GM18520 (cell line): Measurements from ENCODE around the gene KRT77.
"Not testable (repeated sequence)": the region's sequence is repeated elsewhere in the genome, so short reads cannot be mapped to it uniquely, and the experiment has no call there.

Experiments used
- ATAC-seq: cut with Tn5 transposase; IDR thresholded peaks from one replicate; pipeline ENCODE4 v1.9.1; 2021; ENCODE audit not compliant: unreplicated experiment

The KRT77 gene

DNA sequence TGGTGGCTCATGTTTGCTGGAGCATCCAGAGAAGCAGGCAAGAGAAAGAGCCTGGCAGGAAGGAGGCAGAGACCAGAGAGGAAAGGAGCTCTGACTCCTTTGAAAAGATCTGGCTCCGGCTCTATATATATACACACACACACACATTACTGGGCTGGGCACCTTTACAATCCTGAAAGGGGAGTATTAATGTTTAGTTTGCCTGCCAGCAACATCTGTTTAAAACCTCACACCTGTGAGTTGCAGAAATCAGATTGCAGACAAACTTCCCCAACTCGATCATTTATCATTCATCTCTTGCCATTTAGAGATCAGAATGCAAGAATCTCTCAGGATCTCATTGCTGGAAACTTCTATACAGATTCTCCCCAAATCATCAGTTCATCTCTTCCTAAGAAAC is at the start of gene KRT77:
Gene KRT77, minus strand, starts transcription at position 101 of the 400 bp plus-strand sequence. Its CDS starts 90 bp downstream, at position 11.
- no peak for ATAC-seq

DNA sequence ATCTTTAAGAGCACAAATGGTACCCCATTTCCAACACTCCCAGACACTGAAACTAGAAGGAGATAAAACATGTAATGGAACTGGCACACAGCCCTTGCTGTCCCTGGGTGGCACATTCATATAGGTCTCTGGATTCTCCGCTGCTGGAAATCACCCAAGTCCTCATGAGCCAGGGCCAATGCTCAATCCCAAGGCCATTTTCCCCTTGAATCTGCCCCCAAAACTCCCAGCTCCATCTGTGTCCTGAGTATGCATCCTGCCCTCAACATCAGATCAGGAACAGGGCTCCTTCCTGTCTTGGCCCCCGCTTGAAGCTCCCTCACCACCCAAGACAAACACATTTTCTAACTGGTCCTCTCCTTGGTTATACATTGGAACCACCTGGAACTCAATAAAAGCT is 49.2 kb upstream of the KRT77 start:
- ATAC-seq = no peak

DNA sequence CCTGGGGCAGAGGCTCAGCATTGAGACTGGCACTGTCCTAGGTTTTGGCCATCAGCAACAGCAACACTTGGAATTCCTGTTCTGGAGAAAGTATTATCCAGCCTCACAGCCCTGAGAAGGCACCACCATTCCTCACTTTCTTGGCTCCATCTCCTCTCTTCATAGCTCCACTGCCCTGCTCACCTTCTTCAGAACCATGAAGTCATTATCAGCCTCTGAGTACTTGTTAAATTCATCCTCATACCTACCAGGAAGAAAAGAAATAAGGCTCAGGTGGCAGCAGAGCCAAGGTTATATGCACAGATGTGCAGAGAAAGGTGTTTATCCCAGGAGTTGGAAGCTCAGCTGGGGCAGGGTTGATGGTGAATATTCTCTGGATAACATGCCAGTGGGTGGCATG is 48.5 kb upstream of the KRT77 start:
- ATAC-seq = no peak

DNA sequence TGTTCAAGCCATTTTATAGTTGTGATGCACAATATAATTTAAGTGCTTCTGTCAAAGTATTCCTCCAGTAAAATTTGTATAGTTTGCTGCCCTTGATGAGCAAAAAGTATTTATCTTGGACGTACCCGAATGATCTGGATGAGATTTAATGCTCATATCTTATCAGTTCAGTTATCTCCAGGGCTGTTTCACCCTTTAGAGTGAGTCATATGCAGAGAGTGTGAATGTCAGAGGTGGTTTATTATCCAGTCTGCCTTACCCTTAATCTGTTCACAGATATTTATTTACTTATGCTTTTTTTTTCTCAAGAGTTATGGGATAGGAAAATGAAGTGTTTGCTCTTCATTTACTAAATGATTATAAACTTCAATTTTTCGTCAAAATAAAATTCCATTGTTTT is 47.2 kb upstream of the KRT77 start:
- not testable (repeated sequence) for ATAC-seq

DNA sequence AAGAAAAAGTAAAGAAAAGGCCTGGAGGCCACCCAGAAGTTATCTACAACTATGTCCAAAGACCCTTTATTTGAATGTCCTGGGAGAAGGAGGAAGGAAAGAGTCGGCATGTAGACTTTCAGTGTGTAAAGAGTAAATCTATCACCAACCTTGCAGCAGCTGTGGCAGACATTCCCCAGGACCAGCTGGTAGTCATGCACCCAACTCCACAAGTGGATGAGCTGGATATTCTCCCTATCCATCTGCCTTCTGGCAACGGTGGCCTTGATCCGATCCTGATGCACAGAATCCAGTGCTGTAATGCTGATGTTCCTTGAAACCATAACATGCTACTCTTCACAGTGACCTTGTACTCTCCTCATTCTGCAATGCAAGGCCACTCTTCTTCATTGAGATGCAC is 46.5 kb upstream of the KRT77 start:
- no peak for ATAC-seq

DNA sequence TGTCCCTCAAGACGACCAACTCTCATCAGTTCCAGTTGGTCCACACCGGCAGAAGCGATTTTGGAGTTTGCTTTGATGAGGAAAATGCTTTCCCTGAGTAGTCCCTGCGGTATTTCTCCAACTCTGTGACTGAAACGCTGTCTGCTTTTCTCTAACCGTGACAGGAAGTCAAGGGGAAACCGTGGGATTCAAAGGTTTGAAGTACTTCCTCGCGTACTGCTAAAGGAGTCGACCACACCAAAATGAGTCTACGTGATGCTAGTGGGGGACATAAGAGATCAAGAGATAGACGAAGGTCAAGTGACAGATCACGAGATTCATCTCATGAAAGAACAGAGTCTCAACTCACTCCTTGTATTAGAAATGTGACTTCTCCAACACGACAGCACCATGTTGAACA is 45.3 kb upstream of the KRT77 start:
- no peak for ATAC-seq

DNA sequence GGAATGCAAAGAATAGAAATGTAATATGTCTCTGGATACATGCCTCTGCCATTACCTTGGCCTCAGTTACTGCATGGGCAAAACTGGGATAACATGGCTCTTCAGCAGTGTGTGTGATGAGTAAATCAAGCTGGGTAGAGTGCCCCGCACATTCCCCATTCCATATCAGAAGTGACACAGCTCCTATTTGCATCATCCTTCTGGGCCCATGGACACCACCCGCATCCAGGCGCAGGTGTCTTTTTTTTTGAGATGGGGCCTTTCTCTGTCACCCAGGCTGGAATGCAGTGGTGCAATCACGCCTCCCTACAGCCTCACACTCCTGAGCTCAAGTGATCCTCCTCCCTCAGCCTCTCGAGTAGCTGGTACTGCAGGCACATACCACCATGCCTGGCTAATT is 42.2 kb upstream of the KRT77 start:
- no peak for ATAC-seq

DNA sequence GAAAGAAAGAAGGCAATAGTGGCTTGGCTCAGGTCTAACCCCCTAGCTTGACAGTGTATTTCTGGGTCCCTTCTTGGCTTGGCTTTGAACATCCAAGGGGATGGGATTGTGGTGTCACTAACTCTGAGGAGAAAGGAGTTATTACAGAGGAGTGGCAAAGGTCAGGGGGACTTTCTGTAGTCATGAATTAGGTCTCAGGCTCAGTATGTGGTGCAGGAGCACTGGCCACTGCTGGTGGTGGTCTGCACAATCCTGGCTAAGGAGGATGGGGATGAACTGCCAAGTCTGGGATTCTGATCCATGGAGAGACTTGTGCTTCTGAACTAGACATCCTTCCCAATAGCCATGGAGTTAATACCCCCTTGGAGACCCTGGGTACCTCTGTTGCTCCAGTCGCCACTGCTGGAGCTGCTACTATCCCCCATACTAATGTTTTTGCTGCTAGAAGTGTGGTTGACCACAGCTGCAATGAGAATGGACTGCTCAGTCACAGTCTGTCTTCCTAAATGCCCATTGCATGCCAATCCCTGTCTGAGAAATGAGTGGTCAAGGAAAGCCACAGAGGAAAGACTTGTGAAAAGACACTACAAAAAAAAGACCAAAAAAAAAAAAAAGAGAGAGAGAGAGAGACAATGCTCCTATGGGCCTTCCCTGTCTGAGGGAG is 41.3 kb upstream of the KRT77 start:
- ATAC-seq = no peak

DNA sequence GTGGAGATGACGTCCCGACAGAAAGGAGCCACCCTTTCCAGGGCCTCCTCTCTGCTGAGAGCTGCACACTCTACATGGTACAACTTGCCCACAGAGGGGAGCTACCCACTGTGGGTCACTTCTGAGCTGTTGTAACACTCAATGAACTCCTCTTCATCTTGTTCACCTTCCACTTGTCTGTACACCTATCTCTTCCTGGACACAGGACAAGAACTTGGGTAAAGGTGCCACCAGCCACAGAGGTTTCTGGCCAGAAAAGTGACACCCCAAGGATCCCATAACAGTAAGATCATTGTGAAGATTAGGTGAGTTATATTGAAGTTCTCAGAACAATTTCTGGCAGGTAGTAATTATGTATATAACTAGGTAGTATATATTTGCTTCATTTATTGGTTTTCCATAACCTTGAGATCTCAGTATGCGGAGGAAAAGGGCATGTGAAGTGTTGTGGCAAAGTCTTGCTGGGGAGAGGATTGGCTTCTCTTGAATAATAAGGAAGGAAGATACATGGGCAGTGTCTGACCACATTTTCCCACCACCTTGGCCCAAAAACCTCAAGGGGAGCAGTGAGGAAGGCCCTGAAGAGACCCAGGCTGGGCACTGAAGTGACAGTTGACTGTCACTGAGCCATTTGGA is 39.6 kb upstream of the KRT77 start:
- no peak for ATAC-seq

DNA sequence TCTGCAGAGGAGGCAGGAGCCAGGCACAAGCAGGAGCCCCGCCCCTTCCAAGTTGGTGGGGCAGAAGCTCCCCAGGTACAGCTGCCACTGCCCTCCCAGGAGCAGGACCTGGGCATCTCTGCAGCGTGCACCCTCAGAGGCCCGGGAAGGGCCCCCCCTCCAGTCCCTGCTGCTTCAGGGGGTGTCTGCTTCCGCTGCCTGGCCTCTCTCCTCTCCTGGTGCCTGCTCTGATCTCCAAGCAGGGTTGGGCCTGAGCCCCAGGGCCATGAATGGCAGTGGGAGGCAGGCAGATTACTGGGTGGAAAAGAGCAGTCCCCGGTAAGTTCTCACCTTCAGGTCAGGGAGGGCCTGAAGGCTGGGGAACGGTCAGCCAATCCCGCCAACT is 38.9 kb upstream of the KRT77 start:
- no peak for ATAC-seq

DNA sequence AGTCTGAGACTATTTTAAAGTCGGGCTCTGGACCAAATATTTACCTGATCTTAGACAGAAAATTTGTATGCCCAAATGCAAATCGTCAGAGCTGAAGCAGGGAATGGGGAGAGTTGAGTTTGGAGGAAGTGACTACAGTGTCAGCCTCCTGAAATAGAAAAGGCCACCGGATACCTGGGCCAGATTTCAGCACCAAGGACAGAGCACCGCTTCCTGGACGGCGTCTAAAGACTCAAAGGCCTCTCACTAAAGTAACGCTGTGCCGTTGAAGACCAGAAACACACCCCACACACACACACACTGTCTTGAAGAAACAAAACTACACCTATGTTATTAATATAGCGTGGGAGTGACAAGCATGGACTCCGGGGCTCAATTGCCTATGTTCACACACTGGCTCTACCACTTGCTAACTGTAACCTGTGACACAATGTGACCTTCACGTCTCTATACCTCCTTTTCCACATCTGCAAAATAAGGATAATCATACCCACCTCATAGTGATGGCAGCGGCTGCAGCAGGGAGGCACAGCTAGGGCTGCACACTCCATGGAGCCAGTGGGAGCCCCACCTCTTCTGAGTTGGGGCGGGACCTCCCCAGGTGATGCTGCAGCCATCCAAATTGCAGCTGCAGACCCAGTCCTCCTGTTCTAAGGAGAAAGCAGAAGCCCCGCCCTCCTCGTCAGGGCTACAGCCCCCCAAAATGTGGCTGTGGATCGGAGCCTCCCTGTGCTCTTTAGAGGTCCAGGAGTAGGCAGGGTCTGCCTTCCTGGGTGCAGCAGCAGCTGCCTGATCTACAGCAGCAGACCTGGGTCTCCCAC is 38.3 kb upstream of the KRT77 start:
- ATAC-seq = no peak

DNA sequence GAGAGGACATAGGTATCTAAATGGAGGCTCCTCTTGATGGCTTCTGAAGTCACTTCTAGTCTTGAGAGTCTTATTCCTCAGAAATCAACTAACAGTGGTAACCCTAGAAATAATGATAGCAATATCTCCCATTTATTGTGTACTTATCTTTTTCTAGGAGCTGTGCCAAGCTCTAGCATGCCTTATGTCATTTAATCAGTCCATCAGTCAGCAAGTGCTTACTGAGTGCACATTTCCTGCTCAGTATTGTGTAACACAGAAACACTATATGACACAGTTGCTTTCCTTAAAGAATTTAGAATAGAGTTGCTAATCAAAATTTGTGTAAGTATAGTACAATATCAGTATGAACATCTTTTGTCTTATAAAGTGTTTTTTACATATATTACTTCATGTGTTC is 37.3 kb upstream of the KRT77 start:
- ATAC-seq = no peak

DNA sequence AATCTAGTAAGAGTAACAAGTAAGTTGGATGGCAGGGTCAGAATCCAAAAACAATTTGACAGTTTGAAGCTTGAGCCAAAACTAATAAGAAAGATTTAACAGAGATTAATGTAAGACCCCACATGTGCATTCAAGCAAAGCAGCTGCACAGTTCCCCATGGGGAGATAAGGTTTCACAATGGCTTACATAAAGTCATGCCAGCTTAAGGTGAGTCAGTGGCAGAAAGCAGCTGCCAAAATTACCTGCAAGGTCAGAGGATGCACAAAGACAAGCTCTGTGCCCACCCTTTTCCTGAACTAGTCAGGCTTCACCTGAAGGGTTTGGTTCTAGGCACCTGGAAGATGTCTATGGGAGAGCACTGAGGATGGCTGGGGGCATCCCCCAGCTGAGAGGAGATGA is 36.6 kb upstream of the KRT77 start:
- no peak for ATAC-seq

DNA sequence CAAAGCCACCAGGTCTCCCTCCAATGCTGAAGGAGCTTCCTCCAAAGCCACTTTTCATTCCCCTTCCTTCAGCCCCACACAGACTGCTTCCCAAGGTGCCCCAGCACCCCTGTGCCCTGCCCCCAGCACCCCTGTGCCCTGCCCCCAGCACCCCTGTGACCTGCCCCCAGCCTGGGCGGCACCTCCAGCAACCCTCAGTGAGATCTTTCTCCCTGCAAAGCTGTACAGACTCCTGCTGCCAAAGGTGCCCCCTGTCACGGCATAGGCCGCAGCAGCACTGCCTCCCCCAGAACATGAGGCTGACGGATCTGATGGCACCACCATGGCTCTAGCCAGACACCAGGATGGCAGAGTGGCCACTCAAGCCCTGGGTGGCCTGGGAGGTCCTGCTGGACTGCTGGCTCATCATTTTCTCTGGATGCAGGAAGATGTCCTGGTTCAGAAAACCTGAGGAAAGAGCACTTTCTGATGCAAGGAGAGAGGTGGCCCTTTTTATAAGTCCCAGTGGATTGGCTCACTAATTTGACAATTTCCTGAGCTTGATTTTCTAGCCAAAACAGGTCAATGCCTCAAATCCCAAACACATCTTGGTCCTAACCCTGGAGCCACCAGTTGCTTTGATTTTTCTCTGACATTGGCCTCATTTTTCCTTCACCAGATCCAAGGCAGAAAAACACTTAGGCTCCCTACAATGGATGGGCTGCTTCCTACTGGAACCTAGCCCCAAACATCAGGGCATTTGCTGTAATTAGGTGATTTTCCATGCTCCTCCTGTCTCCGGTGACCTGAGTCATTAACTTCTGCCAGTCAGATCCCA is 32.7 kb upstream of the KRT77 start:
- ATAC-seq = no peak

DNA sequence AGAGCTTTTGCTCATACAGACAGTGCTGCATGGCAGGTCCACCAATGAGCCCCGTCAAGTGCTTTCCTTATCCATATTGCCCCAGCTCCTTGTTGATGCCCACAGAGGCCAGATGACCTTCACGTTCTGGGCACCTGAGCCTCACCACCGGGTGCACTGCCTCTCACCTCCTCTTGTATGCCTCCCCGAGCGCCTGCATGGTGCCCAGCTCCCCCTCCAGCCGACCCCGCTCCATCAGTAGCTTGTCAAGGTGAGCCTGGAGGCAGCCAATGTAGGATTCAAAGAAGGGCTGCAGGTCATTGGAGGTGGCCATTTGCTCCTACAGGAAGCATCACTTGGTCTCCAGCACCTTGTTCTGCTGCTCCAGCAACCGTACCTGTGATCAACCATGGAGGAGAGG is 31.8 kb upstream of the KRT77 start:
- no peak for ATAC-seq

DNA sequence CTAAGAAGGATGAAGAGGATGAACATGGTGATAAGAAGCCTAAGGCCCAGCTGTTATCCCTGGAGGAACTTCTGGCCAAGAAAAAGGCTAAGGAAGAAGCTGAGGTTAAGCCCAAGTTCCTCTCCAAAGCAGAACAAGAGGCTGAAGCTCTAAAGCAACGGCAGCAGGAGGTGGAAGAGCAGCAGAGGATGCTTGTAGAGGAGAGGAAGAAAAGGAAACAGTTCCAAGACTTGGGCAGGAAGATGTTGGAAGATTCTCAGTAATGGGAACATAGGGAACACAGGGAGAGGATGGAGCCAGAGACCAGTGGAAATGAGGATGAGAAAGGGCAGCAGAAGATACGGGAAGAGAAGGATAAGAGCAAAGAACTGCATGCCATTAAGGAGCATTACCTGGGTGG is 27.5 kb upstream of the KRT77 start:
- ATAC-seq = no peak

DNA sequence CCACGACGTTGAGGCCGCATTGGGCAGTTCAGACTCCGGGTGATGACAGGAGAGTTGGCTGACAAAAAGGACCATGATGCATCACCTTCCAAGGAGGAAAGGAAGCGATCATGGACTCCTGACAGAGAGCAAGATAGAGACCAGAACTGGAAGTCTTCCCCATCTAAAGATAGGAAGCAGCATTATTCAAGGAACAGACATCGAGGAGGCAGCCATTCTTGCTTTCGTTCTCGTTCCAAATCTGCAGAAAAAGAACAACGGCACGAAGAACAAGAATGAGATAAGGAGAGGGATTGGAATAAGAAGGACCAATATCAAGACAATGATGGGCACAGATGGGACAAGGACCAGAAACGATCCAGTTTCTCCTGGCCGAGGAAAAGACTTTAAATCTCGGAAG is 27.1 kb upstream of the KRT77 start:
- no peak for ATAC-seq

DNA sequence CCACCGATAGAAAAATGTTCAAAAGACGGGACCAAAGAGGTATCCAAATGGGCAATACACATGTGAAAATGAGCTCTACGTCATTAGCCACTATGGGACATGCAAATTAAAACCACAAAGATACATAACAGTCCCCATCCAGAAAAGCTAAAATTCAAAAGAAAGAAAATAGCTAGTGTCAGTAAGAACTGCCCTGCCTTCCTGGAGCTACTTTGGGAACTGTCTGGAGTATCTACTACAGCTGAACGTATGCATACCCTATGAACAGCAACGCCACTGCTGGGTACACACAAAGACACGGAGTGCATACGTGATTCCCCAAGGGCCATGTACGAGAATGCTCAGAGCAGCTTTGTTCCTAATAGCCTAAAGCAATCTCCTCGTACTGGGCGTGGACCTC is 25.8 kb upstream of the KRT77 start:
- ATAC-seq = no peak

DNA sequence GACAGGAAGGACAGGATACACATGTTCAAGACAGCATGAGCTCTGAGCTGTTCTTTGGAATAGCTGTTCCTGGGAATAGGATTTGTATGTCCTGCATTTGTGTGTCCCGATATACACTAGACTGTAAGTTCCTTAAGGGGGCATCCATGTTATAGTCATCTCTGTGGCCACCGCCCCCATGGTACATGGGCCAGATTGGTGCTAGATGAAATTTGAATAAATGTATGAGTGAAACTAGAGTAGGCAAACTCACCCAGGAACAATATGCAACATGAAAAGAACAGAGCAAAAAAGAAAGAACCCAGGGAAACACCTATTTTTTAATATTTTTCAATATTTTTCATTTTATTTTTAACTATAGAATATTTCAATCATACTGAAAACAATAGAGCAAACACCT is 25.1 kb upstream of the KRT77 start:
- no peak for ATAC-seq

DNA sequence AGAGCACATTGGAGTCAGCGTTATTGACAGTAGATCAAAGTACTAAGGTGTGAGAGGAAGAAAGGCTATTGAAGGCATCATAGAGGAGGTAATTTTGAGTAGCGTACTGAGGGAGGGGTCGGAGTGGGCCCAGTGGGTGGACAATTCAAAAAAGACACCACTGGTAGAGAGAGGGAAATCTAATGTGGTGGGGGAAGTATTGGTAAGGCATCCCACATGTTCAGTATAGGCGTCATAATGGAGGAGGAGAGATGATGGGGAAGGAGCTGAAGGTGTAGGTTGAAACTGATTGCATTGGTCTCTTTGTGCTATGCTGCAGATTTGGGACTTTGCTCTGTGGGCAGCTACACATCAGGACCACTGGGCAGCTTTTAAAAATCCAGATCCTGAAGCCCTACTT is 23.7 kb upstream of the KRT77 start:
- no peak for ATAC-seq

DNA sequence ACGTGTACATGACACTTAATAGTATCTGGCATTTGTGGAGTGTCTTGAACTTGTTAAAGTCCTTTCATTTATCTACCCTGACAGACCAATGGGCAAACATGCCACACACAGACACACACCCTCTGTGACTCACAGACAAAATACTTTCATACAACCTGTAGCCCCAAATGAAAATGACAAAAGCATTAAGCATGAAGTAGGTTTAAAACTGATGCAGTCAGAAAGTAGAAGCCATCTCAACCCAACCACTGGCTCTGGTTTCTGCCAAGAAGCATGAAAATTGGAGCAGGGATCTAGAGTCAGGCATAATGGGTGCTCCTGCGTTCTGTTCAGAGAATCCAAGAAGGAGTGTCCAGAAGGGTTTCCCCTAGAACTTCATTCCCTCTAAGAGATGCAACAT is 23.1 kb upstream of the KRT77 start:
- no peak for ATAC-seq
